GM19239 (cell line): Measurements from ENCODE around the gene FAM9C.
"Not testable (repeated sequence)": the region's sequence is repeated elsewhere in the genome, so short reads cannot be mapped to it uniquely, and the experiment has no call there.

ENCODE experiments used
- DNase-seq: peaks from one replicate; pipeline ENCODE4 v3.0.0; 2011; ENCODE audit warnings: low spot score; ENCODE audit not compliant: insufficient read length
- FAIRE-seq: peaks from 2 replicates; lab custom pipeline; 2011; peaks lifted over from hg19 to GRCh38; lab: Jason Lieb, UNC

Gene FAM9C

GRCh38 chrX:13046141-13046855 lies 1.9 kb upstream of the FAM9C start:
- FAIRE-seq (peak; percentile 87), DNase-seq (no peak)

DNA sequence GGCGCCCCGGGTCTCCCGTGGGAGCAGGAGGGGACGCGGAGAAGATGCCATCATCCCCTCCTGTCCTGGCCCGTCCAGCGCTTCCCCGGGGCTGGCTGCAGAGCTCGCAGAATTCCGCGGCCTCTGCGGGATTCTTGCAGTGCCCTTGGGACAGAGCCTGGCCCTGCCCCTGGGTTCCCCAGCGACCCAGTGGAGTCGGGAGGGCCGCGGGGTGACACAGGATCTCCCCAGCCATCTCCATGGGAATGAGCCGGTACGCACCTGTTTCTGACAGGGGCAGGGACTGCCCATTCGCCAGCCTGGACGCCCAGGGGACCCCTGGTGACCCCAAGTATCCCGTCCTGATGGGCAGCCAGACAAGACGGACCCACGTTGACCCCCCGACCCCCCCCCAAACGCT lies 482 bp downstream of the FAM9C start:
- no peak for DNase-seq
- no peak for FAIRE-seq

GRCh38 chrX:13043138-13043537 lies 1.3 kb downstream of the FAM9C start:
- DNase-seq = no peak
- FAIRE-seq = no peak

DNA sequence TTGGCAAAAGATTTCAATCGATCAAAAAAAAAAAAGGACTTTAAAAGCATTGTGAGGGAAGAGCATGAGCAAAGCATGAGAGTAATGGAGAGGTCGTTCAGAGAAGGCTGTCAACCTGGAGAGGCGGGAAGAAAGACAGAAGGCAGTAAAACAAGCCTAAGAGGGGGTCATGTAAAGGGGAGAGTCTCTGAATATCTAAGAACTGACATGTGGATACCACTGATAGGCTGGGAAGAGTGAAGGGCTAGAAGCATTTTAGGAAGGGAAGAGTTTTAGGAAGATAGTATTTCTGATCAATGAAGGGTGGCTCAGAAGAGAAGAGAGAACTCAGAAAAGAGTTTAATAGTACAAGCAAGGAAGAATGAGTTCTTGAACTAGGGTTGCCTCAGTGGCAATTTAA lies 7.5 kb downstream of the FAM9C start:
- FAIRE-seq (no peak), DNase-seq (no peak)

DNA sequence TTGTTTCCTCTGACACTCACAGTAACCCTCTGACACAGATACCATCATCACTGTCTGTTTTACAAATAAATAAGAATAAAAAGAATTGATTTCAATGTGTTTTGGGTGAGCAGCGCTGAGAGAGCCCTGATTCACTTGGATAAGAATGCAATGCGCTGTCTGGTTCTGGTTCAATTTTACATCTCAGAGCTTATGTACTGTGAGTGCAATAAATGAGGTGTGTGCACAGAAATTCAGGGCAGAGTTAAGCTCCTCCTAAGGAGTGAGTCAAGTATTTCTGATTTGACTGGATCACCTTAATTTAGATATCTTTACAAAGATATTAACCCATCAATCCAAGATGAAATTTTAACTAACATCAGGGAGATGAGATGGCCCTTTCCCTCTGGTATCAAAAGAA lies 11.2 kb downstream of the FAM9C start:
- FAIRE-seq (no peak), DNase-seq (no peak)

DNA sequence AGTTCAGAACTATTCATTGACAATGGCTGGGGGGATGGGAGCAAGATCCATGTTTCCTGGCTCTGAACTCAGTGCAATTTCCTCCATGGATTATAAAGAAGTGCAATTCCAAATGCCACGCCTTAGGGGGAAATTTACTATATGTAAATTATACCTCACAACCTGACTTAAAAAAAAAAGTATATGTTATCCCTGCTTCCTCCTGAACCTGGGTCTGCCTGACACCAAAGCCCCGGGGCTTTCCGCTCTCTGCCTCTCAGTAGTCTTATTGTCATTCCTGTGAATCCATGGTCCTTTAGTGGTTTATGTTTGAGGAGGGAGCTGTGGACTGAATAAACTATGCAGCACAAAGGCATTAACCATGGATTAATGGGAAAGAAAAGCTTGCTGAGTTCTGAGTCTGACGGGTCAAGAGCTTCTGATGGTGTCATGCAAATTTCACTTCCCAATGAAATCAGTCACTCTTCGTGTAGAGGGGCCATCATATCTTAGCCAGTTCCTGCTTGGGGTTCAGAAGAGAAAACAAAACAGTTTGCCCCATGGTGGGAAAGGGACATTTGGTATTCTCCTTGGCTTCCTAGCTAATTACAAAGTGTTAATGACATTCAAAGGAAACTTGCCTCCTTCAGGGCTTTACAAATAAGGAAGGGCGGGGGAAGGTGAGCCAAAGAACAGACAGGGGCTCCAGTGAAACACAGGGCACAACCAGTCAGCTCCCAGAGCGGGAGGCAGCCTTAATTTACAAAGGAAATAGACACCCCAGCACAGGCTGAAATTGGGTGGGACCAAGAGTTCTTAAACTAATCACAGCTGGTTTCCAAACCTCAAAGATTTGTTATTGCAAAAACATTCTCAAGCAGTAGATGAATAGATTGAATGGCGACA lies 14.3 kb downstream of the FAM9C start:
- no peak for DNase-seq
- peak; percentile 94 for FAIRE-seq

DNA sequence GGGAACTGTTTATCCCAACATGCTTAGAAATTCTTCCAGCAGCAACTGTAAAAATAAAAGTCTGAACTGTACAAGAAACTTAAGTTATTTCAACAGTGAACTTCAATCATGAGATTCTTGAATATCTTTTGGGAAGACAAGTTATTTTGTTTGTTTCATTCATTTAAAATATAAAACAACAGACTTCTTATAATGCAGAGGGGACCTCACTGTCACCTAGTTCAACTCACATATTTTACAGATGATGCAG lies 14.9 kb downstream of the FAM9C start:
- FAIRE-seq (peak; percentile 28), DNase-seq (no peak)

DNA sequence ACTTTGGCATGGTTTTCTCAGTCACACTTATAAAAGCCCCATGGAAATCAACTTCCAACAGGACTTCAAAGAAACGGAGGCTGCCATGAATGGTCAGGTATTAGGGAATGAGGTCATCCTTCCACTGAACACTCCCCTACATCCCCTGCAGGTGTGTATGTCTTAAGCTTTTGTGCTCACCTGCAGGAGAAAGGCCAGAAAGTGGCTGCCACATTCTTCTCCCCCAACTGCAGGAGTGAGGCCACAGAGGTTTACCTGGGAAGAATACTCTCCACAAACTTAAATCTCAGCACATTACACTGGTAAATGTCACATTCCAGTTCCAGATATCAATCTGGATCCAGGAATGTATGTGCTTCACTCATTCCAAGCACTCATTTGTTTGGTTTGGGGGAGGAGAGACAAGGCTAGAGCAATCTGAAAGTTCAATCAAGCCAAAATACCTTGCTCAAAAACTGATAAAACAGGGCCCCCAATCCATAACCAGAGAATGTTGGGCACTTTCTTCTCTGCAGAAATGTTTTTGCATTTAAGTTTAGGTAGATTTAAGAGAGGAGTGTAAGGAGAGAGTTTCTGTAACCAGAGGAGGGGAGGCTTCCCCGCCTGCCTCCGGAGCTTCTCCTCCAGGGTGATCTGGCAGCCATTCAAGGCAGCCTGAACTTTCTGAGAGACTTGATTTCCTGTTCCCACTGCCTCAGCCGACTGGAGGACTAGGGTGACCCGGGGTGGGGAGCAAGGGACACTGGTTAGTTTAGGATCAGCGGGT lies 15.4 kb downstream of the FAM9C start:
- FAIRE-seq = peak; percentile 76
- no peak for DNase-seq

DNA sequence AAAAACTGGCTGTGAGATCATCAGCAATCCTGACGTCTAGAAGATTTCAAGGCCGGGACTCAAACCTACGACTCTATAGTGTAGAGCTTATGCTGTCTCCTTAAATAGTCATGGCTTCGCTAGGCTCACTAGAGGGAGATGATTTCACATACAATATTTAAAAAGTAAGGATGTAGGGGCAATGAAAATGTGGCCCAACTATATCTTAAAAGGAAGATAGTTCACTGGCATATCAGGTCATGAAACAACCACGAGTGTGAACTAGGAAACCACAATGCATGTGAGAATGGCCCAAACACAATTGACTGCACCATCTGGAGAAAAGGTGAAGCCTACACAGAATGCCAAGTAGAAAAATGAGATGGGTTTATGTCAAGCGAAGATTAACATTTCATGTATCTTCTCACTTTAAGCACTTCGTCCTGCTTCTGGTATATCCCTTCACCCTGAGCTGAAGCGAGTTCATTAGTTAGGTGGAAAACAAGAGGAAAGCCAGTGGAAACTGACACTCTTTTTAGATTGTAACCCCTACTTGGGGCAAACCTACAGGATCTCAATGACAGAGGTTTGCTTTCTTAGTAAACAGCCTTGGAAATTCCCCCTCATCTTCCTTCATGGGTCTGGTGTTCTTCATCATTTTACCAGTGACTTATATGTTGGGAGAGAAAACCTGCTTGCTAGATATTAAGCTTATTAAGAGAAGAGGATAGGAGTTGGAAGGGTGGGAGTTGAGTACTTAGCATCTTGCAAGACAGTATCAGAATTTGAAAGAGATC lies 17.4 kb downstream of the FAM9C start:
- DNase-seq (no peak), FAIRE-seq (peak; percentile 76)

DNA sequence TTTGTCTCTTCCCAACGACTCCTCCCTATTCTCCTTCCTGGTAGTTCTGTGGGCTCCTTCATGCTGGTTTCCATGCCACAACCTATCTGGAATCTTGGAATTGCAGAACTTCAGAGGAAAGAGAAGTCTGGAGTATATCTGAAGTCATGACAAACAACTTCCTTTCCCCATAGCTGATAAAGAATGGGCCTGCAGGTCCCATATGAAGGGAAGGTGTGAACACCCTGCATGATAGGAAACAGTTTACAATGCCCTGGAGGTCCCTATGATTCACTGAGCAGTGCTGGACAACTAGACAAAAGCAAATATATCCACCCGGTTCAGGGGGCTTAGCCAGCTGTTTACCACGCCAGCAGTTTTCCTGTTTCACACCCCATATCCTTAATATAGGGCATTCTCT lies 19.4 kb downstream of the FAM9C start:
- DNase-seq = no peak
- no peak for FAIRE-seq

GRCh38 chrX:13023979-13024378 lies 20.4 kb downstream of the FAM9C start:
- FAIRE-seq = peak; percentile 92
- DNase-seq = no peak

- DNase-seq (no peak), FAIRE-seq (no peak)
Measured at GRCh38 chrX:13023567-13023966, 20.9 kb downstream of the FAM9C start.

DNA sequence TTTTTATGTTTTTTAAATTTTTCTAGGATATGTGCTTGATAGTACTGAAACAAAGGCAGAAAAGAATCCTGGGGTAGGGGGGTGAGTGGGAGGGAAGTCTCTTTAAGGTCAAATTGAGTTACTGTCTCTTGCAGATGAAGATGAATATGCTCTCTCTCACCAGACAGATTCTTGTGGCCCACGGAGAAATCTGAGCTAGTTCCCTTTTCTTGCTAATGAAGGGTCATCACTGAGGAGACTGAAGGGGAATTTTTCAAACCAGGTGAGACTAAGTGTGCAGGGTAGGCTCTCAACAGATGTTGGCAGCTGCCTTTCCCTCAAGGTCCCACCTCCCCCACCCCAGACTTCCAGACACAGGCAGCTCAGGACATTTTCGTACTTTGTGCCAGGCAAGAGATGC lies 21.5 kb downstream of the FAM9C start:
- no peak for DNase-seq
- peak; percentile 84 for FAIRE-seq

DNA sequence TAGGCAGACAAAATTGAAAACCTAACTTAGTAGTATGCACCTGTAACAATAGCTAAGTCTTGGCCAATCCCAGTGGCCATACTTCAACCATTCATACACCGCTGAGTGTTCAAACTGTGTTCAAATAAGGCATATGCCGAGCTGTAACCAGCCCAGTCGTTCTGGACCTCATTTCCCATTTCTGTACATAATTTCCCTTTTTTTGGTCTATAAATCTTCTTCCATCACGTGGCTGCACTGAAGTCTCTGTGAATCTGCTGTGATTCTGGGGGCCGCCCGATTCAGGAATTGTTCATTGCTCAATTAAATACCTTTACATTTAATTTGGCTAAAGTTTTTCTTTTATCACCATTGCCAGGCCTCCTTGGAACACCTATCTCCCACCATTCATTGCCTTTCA lies 27.7 kb downstream of the FAM9C start:
- FAIRE-seq = not testable (repeated sequence)

GRCh38 chrX:13015536-13016236 lies 28.7 kb downstream of the FAM9C start:
- FAIRE-seq (peak; percentile 81), DNase-seq (no peak)

More for the DNA sequence above, 27.7 kb downstream of the FAM9C start:
- not testable (repeated sequence) for DNase-seq

DNA sequence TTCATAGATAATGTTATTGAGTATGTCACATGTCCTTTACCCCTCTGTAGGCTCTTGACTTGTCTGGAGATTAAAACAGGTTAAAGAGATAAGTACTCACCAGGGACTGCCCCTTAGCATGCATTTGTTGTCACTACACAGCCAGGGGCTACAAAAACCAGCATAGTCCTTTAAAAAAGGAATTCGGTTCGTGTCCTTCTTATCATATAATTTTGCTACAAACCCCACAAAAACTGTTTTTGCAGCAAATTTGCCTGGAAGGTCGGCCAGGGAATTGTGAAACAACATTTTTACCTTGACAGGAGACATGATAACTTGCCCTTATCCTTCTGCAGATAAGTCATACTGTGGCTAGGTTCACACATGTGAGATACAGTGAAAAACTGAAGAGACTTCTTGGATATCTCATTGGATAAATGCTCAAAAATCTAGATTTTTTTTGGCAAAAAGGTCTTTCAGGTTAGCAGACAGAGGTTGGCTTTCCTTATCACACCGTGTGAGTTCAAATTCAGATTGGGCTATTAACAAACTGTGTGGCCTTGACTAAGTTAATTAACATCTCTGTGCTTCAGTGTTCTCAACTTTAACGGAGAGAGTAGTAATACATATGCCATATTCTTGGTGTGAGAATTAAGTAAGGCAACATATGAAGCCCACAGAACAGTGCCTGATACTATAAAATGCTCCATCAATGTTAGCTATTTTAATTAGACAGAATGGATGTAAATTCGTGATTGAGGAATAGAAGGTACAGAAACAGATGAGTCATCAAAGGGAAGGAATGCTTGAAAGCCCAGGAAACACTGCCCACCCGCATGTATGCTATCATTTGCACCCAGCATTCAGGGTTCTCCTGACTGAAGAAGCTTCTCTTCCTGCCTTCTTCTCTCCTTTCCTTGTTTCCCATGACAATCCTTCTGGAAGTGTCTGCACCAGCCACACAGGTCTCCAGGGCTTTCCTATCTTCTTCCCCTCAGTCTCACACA lies 30.0 kb downstream of the FAM9C start:
- no peak for DNase-seq
- FAIRE-seq = no peak

DNA sequence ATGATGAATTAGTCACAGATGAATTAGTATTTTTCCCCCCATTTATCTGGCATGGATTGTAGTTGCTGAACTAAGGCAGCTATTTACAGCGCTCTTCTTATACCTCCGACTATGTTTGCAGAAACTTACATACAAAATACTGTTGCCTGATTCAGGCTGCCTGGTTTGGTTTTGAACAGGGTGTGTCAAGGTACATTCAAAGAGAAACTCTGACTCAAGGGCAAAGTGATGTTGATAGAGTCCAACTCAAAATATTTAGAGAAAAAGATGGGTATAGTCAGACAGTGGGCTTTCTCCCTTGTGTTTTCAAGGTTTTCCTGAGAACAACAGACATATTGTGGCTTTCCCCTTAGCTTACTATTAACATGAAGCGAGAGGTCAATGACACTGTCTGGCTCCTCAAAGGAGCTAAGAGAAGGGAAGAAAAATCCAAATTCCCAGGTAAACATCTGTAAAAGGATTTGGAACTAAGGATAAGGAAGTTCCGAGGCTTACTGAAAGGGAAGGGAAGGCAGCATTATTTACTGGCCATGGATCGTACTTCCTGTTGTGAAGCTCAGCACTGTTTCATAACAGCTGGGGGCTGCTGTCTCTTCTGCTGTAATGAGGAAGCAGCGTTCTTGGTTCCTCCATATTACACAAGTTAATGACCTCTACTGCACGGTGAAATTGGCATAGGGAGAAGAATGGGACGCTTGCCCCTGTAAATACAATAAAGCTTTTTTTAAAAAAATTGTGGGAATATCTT lies 30.9 kb downstream of the FAM9C start:
- no peak for DNase-seq
- FAIRE-seq = peak; percentile 97

DNA sequence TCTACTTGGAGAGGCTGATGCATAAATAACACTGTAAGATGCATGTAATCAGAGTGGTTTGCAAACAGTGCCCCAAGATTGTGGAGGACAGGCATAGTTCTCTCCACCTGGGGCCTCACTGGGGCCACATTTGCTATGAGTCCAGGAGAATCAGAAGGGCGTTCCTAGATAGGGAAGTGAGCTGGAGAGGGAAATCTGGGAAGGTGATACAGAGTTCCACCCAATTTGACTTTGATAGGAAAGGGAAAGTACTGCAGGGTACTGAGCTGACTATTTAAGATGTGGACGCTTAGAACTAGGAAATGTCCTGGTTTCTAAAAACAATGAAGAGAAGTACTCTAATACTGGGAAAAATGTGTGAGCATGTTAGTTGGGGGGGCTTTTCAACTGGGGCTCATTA lies 33.9 kb downstream of the FAM9C start:
- DNase-seq (no peak), FAIRE-seq (peak; percentile 75)
